Measurements from ENCODE around the gene MYO5B.
"Not testable (repeated sequence)": the region's sequence is repeated elsewhere in the genome, so short reads cannot be mapped to it uniquely, and the experiment has no call there.

The MYO5B gene

GRCh38 chr18:50096766-50097435 is 98.0 kb downstream of the MYO5B start:
- no peak for DNase-seq (ENCODE audit: low read depth)
- no peak overlapping the region for H3K4me3 ChIP-seq (ENCODE audit: low read depth, low read length)
- no peak for TF ChIP-seq CTCF (IDR thresholded peaks at IDR 0.05; ENCODE audit: low read depth, low read length, missing control alignments)

GRCh38 chr18:50094786-50095185 is 100.2 kb downstream of the MYO5B start:
- not testable (repeated sequence) for DNase-seq (ENCODE audit: low read depth); H3K4me3 ChIP-seq (ENCODE audit: low read depth, low read length)

- H3K4me3 ChIP-seq (ENCODE audit: low read depth, low read length): no peak overlapping the region
- no peak for TF ChIP-seq CTCF (IDR thresholded peaks at IDR 0.05; ENCODE audit: low read depth, low read length, missing control alignments)
- no peak for DNase-seq (ENCODE audit: low read depth)
These were observed 100.7 kb downstream of the MYO5B start for GRCh38 chr18:50094221-50094773.

GRCh38 chr18:50093366-50094064 is 101.4 kb downstream of the MYO5B start:
- H3K4me3 ChIP-seq (ENCODE audit: low read depth, low read length): no peak overlapping the region
- DNase-seq (ENCODE audit: low read depth): no peak
- no peak for TF ChIP-seq CTCF (IDR thresholded peaks at IDR 0.05; ENCODE audit: low read depth, low read length, missing control alignments)

- no peak for TF ChIP-seq CTCF (IDR thresholded peaks at IDR 0.05; ENCODE audit: low read depth, low read length, missing control alignments)
- no peak for DNase-seq (ENCODE audit: low read depth)
- H3K4me3 ChIP-seq (ENCODE audit: low read depth, low read length): no peak overlapping the region
These were observed 102.6 kb downstream of the MYO5B start for GRCh38 chr18:50092245-50092805.

- no peak for DNase-seq (ENCODE audit: low read depth)
- no peak for TF ChIP-seq CTCF (IDR thresholded peaks at IDR 0.05; ENCODE audit: low read depth, low read length, missing control alignments)
- no peak overlapping the region for H3K4me3 ChIP-seq (ENCODE audit: low read depth, low read length)
These were observed 103.3 kb downstream of the MYO5B start for GRCh38 chr18:50091509-50092244.

All from GM12864 (cell line).